ENCODE data around the gene TLK1. TPM values are rescaled to one million over a fixed set of nuclear protein-coding genes. Genes with fewer than 3 reads are reported as not detected.

TLK1 gene
- total and polyA plus RNA-seq, 10 of the 15 experiments (the other 5 are each of a cell fraction or from before 2014, with no cell fraction given), result 25.1 to 126 (median 57.3) TPM

DNA sequence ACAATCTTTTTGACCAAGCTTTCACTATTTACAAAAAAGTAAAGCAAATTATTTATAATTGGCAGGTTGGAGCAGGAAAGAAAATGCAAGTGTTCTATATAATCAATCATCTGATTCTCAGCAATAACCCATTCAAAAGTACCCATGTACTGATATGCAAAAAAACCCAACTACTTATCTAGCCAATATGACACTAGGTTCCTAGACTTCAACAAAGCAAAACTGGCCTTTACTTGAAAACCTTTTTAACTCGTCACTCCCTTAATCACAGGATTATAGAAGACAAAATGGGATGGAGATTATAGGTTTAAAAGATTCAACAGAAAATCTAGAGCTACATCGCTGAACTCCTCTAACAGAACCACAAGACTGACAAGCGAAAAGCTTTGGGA, 3.6 kb downstream of the TLK1 start:
- TF ChIP-seq SPI1 (IDR thresholded peaks at IDR 0.05; ENCODE audit: borderline replicate concordance, insufficient read depth, low read depth, low read length) (no peak), CEBPB (IDR thresholded peaks at IDR 0.05; ENCODE audit: borderline replicate concordance in 1 of 2, low read depth in 2 of 2, low read length in 2 of 2) (no peak)
- TF ChIP-seq, protein P1, sequence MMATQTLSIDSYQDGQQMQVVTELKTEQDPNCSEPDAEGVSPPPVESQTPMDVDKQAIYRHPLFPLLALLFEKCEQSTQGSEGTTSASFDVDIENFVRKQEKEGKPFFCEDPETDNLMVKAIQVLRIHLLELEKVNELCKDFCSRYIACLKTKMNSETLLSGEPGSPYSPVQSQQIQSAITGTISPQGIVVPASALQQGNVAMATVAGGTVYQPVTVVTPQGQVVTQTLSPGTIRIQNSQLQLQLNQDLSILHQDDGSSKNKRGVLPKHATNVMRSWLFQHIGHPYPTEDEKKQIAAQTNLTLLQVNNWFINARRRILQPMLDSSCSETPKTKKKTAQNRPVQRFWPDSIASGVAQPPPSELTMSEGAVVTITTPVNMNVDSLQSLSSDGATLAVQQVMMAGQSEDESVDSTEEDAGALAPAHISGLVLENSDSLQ (IDR thresholded peaks at IDR 0.05), result 0 out of 2 replicates have a peak, but pooled peaks have one; percentile 13
- H3K79me2 ChIP-seq (ENCODE audit: control insufficient read depth, insufficient read depth, low read length), result peaks cover 97% of the 10 kb centered on the region
- H3K9me3 ChIP-seq (replicated peaks; ENCODE audit: control insufficient read depth, insufficient read depth, low read length), result no peaks in the 10 kb centered on the region
- no peak for FAIRE-seq
- H3K9ac ChIP-seq (ENCODE audit: control insufficient read depth, insufficient read depth, low read length), result peak overlapping the region; percentile 98
- H3K4me2 ChIP-seq (ENCODE audit: control insufficient read depth, insufficient read depth), result peak overlapping the region; percentile 87
- H3K36me3 ChIP-seq (ENCODE audit: control insufficient read depth in 2 of 2, insufficient read depth in 2 of 2, low read length in 1 of 2), result no peaks in the 10 kb centered on the region
- peak overlapping the region; percentile 90 for H3K4me3 ChIP-seq
- POLR2A ChIA-PET, result interaction anchor here (0.9 to 11.0 kb wide), 13 partner anchors 9 to 276 kb away, joined by 3 to 143 read pairs (median 5); partner anchors contain the start of genes DCAF17 and METTL8
- H4K20me1 ChIP-seq (ENCODE audit: control insufficient read depth, insufficient read depth), result peaks cover 12% of the 10 kb centered on the region
- intact Hi-C loops (cut with micrococcal nuclease; ENCODE audit: unreplicated experiment) (loop anchor here (2.0 to 10.0 kb wide), 5 partner anchors 20 to 368 kb away; partner anchors contain the start of genes CYBRD1, DCAF17 and METTL8), in situ Hi-C loops (cut with MboI) (loop anchor here (5.0 kb wide), 1 partner anchor 260 kb away; no protein-coding TSS in a partner anchor)
- 60% methylated on average over 3 of the region's 3 CpGs for WGBS (ENCODE audit: insufficient coverage, insufficient replicate concordance, low lambda C conversion rate, missing lambda C conversion rate)
- SMC1A ChIA-PET (ENCODE audit: uncharacterized antibody, unreplicated experiment), result interaction anchor here (0.7 to 14.6 kb wide), 23 partner anchors 12 to 291 kb away, joined by 3 to 236 read pairs (median 5); no protein-coding TSS in a partner anchor
- no peaks in the 10 kb centered on the region for H3K27me3 ChIP-seq (replicated peaks in 1 of 2; ENCODE audit: control insufficient read depth in 2 of 2, insufficient read depth in 2 of 2, low read length in 1 of 2)
- CTCF ChIA-PET, result interaction anchor here (1.1 to 11.1 kb wide), 12 partner anchors 10 to 259 kb away, joined by 3 to 92 read pairs (median 12); no protein-coding TSS in a partner anchor
- no peak for DNase-seq (ENCODE audit: low read depth, low spot score)
- BruUV-seq (replicated peaks), result no TSS peak
- RAD21 ChIA-PET (ENCODE audit: unreplicated experiment), result interaction anchor here (0.7 to 10.2 kb wide), 21 partner anchors 10 to 259 kb away, joined by 3 to 102 read pairs (median 6); partner anchors contain the start of gene GORASP2
- peaks cover 13% of the 10 kb centered on the region for H3K4me1 ChIP-seq (ENCODE audit: control insufficient read depth, insufficient read depth, low read length)
- no peak overlapping the region for H2AFZ ChIP-seq (ENCODE audit: control insufficient read depth, low read depth, low read length)
- H3K27ac ChIP-seq (ENCODE audit: control insufficient read depth, insufficient read depth), result peak overlapping the region; percentile 96
- no peak for ATAC-seq
